GM12801 (cell line): Measurements from ENCODE around the gene FUT2.

Source experiments
- TF ChIP-seq, protein P1 (sequence below): IDR thresholded peaks from one replicate; pipeline ENCODE4 v1.5.1; 2011; ENCODE audit warnings: control low read depth; ENCODE audit not compliant: insufficient read length; ENCODE audit errors: extremely low read depth

FUT2 gene

DNA sequence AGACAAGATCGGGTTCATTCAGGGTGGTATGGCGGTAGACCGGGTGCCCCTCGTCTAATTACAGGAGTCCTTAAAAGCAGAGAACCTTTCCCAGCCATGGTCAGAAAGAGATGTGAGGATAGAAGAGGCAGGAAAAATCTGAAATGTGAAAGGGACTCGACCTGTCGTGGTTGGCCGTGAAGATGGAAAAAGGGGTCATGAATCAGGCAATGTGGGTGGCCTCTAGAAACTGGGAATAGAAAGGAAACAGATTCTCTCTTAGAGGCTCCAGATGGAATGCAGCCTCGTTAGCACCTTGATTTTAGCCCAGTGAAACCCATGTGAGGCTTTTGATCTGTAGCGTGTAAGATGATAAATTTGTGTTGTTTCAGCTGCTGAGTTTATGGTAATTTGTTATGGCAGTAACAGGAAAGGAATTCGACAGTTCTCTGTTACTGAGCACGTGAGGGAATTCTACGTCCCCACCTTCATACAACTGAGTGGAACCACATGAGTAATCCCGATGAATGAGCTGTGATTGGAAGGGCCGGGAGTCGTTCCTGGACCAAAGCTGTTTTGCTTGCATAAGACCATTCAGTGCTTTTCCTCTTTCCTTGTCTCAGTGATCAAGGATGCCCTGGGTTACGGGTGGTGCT, 38.8 kb upstream of the FUT2 start:
- TF ChIP-seq, protein P1, sequence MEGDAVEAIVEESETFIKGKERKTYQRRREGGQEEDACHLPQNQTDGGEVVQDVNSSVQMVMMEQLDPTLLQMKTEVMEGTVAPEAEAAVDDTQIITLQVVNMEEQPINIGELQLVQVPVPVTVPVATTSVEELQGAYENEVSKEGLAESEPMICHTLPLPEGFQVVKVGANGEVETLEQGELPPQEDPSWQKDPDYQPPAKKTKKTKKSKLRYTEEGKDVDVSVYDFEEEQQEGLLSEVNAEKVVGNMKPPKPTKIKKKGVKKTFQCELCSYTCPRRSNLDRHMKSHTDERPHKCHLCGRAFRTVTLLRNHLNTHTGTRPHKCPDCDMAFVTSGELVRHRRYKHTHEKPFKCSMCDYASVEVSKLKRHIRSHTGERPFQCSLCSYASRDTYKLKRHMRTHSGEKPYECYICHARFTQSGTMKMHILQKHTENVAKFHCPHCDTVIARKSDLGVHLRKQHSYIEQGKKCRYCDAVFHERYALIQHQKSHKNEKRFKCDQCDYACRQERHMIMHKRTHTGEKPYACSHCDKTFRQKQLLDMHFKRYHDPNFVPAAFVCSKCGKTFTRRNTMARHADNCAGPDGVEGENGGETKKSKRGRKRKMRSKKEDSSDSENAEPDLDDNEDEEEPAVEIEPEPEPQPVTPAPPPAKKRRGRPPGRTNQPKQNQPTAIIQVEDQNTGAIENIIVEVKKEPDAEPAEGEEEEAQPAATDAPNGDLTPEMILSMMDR: no peak

DNA sequence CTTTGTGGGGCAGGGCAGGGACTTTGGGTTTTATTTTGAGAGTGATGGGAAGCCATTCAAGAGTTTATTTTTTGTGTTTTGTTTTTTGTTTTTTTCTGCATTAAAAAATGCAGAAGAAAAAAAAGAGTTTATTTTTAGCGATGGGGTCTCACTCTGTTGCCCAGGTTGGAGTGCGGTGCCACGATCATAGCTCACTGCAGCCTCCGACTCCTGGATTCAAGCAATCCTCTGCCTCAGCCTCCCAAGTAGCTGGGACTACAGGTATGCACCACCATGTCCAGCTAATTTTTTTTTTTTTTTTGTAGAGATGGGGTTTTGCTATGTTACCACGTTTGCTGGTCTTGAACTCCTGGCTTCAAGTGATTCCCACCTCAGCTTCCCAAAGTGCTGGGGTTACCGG, 37.3 kb upstream of the FUT2 start:
- TF ChIP-seq, protein P1: no peak

DNA sequence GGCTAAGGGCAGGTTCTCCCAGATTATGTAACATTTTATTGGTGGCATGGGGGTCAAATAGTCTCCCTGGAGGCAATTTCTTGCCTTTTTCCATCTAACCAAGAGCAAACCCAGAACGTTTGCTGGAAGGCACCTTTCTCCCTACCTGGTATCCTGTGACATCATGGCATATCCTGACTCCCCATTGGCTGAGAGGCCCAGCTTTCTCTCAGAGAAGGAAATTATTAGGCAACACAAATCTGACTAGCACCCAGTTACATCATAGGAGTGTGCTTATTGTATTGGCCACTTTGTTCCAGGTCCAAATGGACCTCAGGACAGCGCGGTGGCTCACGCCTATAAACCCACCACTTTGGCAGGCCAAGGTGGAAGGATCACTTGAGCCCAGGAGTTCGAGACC, 36.0 kb upstream of the FUT2 start:
- TF ChIP-seq, protein P1: no peak

DNA sequence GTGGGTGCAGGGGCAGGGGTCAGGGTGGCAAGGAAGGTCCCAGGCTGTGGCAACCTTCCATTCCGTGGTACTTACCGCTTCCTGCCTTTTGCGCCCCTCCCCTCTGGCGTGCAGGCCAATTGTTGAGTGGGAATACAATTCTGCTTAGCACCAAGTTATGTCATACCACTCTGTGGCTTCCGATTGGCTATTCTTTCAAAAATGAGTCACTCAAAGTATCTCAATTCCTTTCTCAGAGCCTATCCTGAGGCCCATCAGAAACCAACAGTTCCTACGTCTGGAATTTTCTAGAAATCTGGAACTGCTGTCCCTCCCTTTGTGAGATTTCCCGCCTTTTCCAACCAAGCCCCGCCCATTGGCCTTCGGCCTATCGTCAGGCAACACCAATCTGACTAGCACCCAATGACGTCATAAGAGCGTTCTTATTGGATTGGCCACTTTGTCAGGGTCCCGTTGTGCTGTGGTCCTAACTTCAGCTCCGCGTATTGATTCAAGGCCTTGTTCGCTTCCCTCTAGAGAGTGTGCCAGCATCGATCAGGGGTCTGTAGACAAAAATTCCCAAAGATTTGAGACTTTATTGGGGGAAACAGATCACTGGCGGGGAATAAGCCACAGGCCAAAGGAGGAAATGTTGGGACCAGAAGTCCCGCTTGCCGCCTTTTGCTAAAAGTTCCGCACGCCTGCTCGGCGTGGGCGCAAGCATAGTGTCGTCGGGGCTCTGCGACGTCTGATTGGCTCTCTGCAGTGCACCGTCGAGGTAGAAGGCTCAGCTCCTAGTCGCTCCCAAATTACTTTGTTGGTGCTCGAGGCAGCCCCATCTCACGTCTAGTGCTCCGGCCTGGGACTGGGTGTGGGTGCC, 34.7 kb upstream of the FUT2 start:
- TF ChIP-seq, protein P1: no peak

DNA sequence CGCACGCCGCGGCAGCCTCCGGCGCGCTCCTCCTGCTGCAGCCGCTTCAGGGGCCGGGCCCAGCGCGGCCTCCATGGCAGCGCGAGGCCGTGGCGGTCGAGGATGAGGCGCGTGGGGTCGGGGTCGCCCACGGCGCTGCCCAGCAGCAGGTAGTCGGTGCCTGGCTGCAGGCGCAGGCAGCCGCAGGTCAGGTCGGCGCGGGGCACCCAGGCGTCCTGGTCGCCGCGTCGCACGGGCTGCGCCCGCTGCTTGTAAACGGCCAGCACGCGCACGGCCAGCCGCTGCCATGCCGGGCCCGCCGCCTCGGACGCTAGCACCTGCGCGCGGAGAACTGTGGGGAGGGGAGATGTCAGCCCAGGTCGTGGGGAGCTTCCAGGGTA, 34.1 kb upstream of the FUT2 start:
- TF ChIP-seq, protein P1: no peak

DNA sequence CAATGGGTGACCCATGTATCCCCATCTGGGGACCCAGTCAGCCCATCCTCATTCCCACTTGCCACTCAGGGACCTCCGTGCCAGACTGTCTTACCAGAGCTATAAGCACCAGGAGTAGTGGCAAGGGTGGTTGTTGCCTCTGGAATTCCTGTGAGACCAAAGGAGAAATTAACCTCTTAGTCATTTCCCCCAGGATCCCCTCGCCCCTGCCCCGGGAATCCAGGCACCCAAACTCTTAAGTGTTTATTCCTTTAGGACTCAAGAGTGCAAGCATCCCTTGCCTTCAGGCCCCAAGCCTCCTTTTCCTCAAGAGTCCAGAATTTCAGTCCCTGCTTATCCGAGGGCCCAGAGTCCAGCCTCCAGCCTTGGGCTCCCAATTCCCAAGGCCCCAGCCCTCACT, 32.1 kb upstream of the FUT2 start:
- TF ChIP-seq, protein P1: no peak

DNA sequence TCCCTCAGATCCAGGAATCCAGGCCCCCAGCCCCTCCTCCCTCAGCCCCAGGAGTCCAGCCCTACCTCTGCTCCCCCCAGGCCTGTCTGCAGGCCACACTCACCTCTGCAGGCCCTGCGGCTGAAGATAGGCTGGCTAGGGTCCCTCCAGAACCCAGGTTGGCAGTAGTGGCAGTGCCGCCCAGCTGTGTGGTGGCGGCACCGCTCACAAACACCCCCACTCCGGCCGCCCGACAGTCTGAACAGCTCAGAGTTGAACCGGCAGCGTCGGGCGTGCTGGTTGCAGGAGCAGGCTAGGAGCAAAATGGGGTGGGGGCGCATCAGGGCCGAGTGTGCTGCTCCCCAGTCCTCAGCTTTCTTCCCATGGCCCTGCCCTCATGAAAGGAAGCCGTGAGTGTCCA, 31.3 kb upstream of the FUT2 start:
- TF ChIP-seq, protein P1: no peak
